ENCODE data around the gene KDM2B.
"Not testable (repeated sequence)": the region's sequence is repeated elsewhere in the genome, so short reads cannot be mapped to it uniquely, and the experiment has no call there.

KDM2B gene

GRCh38 chr12:121384891-121385290 lies 195.9 kb downstream of the KDM2B start:
- not testable (repeated sequence) for DNase-seq (ENCODE audit: low read depth, low spot score)

GRCh38 chr12:121383601-121384021 lies 197.2 kb downstream of the KDM2B start:
- no peak for DNase-seq (ENCODE audit: low read depth, low spot score)

GRCh38 chr12:121379945-121380344 lies 200.9 kb downstream of the KDM2B start:
- no peak for DNase-seq (ENCODE audit: low read depth, low spot score)
